ENCODE results near the gene HLA-DPB1. TPM values are rescaled to one million over a fixed set of nuclear protein-coding genes. Genes with fewer than 3 reads are reported as not detected.

The HLA-DPB1 gene
- total RNA-seq (2012; rRNA removed) (5.8 and 7.7 TPM in 2 replicates), polyA plus RNA-seq (2012; rRNA removed) (9.7 and 10.7 TPM in 2 replicates), Bru-seq, nascent RNA (percentile 38 among the genes with signal in this experiment), BruChase-seq, experiment 1, labeled RNA remaining after a 6-hour chase (percentile 33 among the genes with signal in this experiment), BruChase-seq, experiment 2, labeled RNA remaining after a 2-hour chase (percentile 32 among the genes with signal in this experiment)
- 11.7 and 13.7 TPM in 2 replicates for polyA plus RNA-seq (2012; cell fraction: cytosol; rRNA removed)
- 4.3 and 7.0 TPM in 2 replicates for polyA plus RNA-seq (2012; cell fraction: nucleus; rRNA removed; ENCODE audit: low replicate concordance)
- long read RNA-seq, partial matches to known transcripts, result 2 of 4 reads
- long read RNA-seq, other reads (novel, unspliced or antisense), result 2 of 4 reads

DNA sequence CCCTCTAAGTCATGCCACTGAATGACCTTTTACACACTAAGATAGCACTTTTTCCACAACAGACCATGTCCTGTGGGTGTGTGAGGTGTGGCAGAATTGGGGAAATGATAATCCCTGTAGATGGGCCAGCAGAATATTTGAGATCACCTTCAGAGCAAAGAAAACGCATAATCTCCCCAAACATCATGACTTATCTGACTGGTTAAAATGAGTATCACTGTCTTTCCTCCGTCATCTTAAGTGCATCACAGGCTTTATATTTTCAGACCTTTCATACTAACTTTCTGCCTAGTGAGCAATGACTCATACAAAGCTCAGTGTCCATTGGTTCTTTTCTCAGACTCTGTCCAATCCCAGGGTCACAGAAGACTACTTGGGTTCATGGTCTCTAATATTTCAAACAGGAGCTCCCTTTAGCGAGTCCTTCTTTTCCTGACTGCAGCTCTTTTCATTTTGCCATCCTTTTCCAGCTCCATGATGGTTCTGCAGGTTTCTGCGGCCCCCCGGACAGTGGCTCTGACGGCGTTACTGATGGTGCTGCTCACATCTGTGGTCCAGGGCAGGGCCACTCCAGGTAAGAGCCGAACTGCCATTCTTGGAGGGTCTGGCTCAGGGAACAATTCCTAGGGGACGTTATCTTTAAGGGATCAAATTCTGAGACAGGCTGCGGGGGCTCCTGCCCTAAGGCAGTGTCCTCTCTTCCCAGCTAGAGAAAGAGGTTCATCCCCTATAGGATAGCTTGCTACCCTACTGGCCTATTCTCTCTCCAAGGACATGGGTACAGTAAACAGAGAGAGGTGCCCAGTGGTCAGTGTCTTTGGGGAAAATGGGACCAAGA lies at the start of gene HLA-DPB1:
TSS of gene HLA-DPB1 (plus strand) at position 423 of the 838 bp plus-strand sequence. CDS start at position 475, 52 bp downstream.
- Histone ChIP-seq H3K27ac (ENCODE audit: insufficient read depth, low read length) (no peak within 1 kb of the TSS), H3K4me3 (ENCODE audit: insufficient read depth, low read depth, low read length) (no peak within 1 kb of the TSS), H3K18ac (ENCODE audit: low read depth, low read length) (no peak within 1 kb of the TSS), H2AFZ (replicated peaks; ENCODE audit: low read length, poor library complexity) (no peak within 1 kb of the TSS), H2AK9ac (replicated peaks; ENCODE audit: low read depth, low read length, poor library complexity) (no peak within 1 kb of the TSS), H3K14ac (replicated peaks; ENCODE audit: low read depth, low read length) (no peak within 1 kb of the TSS), H4K8ac (ENCODE audit: low read depth in 2 of 2, low read length in 2 of 2) (no peak within 1 kb of the TSS), H3K9me3 (ENCODE audit: control insufficient read depth, insufficient read depth, low read length) (no peaks in the 10 kb centered on the region), H3K79me1 (ENCODE audit: low read depth in 1 of 2, low read length in 2 of 2) (no peaks in the 10 kb centered on the region), H2BK120ac (ENCODE audit: low read depth, low read length) (no peak within 1 kb of the TSS), H2BK5ac (ENCODE audit: low read depth, low read length, poor library complexity, severe bottlenecking) (no peak within 1 kb of the TSS), H3K4me1 (ENCODE audit: control insufficient read depth, insufficient read depth, low read length) (no peaks in the 10 kb centered on the region; the same call in 1 of the 2 replicates), H4K20me1 (ENCODE audit: insufficient read depth, low read length) (no peaks in the 10 kb centered on the region), H4K91ac (ENCODE audit: insufficient read depth, low read depth, low read length) (no peak within 1 kb of the TSS), H3K23ac (ENCODE audit: low read depth, low read length) (no peak within 1 kb of the TSS), H3K36me3 (ENCODE audit: control insufficient read depth, insufficient read depth, low read length) (no peaks in the 10 kb centered on the region), H2AK5ac (ENCODE audit: low read depth, low read length) (no peak within 1 kb of the TSS), H3K9me1 (ENCODE audit: insufficient read depth, low read length) (no peaks in the 10 kb centered on the region), H2BK15ac (ENCODE audit: low read depth, low read length) (no peak within 1 kb of the TSS), H2BK20ac (ENCODE audit: low read depth, low read length) (no peak within 1 kb of the TSS), H3K56ac (ENCODE audit: extremely low read depth, insufficient read depth, low read length) (no peak within 1 kb of the TSS), H3K9ac (ENCODE audit: low read depth, low read length) (no peak within 1 kb of the TSS), H3K4me2 (ENCODE audit: low read depth, low read length) (no peak within 1 kb of the TSS), H4K5ac (ENCODE audit: low read depth, low read length) (no peak within 1 kb of the TSS), H3K27me3 (ENCODE audit: control insufficient read depth, insufficient read depth, low read length) (peaks cover 29% of the 10 kb centered on the region), H3K4ac (ENCODE audit: low read depth, low read length) (no peak within 1 kb of the TSS)
- BruUV-seq (replicated peaks), result no TSS peak
- TF ChIP-seq RFX5 (IDR thresholded peaks at IDR 0.05; ENCODE audit: low read depth, low read length), result peak; percentile 98
- TF ChIP-seq FOS (IDR thresholded peaks at IDR 0.05; ENCODE audit: low read depth, low read length), result peak; percentile 23; the same call in 1 of the 2 replicates
- no peak for TF ChIP-seq MXI1 (IDR thresholded peaks at IDR 0.05; ENCODE audit: borderline replicate concordance, low read depth, low read length)
- in situ Hi-C loops (cut with MboI; ENCODE audit: low sequenced_read_pairs) (no loop called here), dilution Hi-C loops (cut with HindIII; ENCODE audit: low sequenced_read_pairs, unreplicated experiment) (no loop called here), intact Hi-C loops (cut with micrococcal nuclease) (no loop called here)
- CTCF ChIA-PET, result no interaction called here
- ATAC-seq (ENCODE audit: low read depth), result peak; percentile 87
- 27% methylated on average over 2 of the region's 10 CpGs; no CpG with 5 or more reads in 1 of the 2 experiments for WGBS, 2 experiments (ENCODE audit: extremely low coverage in 2 of 2, insufficient read length in 1 of 2)
- peak; percentile 59 for DNase-seq
- POLR2A ChIA-PET (ENCODE audit: unreplicated experiment), result no interaction called here

All from IMR-90 (cell line).